ENCODE results near the gene DOCK7. TPM values are rescaled to one million over a fixed set of nuclear protein-coding genes. Genes with fewer than 3 reads are reported as not detected.

Gene DOCK7
- total and polyA plus RNA-seq, 2 of the 13 experiments (the other 11 are each of a cell fraction or from before 2014, with no cell fraction given) = 45.7 to 67.2 TPM

DNA sequence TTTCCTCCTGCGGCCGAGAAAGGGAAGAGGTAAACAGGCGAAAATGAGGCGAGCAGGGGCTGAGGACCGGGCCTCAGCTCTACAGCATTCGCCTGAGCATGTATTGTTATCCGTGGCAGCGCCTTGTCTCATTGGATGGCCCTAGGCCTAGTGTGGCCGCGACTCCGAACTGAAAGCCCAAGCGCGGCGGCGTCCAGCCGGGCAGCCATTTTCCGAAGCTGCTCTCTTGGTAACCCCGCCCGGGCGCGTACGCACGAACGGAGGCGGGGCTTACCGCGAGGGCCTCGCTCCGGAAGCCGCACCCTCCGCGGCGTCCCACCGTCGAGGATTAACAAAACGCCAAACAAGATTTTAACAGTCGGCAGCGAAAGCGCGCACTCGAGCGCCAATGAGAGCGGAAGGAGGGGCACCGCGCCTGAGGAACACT, 252.1 kb downstream of the DOCK7 start (continued):
- TF ChIP-seq, protein P1, sequence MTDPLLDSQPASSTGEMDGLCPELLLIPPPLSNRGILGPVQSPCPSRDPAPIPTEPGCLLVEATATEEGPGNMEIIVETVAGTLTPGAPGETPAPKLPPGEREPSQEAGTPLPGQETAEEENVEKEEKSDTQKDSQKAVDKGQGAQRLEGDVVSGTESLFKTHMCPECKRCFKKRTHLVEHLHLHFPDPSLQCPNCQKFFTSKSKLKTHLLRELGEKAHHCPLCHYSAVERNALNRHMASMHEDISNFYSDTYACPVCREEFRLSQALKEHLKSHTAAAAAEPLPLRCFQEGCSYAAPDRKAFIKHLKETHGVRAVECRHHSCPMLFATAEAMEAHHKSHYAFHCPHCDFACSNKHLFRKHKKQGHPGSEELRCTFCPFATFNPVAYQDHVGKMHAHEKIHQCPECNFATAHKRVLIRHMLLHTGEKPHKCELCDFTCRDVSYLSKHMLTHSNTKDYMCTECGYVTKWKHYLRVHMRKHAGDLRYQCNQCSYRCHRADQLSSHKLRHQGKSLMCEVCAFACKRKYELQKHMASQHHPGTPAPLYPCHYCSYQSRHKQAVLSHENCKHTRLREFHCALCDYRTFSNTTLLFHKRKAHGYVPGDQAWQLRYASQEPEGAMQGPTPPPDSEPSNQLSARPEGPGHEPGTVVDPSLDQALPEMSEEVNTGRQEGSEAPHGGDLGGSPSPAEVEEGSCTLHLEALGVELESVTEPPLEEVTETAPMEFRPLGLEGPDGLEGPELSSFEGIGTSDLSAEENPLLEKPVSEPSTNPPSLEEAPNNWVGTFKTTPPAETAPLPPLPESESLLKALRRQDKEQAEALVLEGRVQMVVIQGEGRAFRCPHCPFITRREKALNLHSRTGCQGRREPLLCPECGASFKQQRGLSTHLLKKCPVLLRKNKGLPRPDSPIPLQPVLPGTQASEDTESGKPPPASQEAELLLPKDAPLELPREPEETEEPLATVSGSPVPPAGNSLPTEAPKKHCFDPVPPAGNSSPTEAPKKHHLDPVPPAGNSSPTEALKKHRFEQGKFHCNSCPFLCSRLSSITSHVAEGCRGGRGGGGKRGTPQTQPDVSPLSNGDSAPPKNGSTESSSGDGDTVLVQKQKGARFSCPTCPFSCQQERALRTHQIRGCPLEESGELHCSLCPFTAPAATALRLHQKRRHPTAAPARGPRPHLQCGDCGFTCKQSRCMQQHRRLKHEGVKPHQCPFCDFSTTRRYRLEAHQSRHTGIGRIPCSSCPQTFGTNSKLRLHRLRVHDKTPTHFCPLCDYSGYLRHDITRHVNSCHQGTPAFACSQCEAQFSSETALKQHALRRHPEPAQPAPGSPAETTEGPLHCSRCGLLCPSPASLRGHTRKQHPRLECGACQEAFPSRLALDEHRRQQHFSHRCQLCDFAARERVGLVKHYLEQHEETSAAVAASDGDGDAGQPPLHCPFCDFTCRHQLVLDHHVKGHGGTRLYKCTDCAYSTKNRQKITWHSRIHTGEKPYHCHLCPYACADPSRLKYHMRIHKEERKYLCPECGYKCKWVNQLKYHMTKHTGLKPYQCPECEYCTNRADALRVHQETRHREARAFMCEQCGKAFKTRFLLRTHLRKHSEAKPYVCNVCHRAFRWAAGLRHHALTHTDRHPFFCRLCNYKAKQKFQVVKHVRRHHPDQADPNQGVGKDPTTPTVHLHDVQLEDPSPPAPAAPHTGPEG (CRISPR knock-in tag; IDR thresholded peaks at IDR 0.05) = peak; percentile 57
- TF ChIP-seq MBD4 (IDR thresholded peaks at IDR 0.05; ENCODE audit: borderline replicate concordance, low read length) (no peak), ZFP36L1 (CRISPR knock-in tag; IDR thresholded peaks at IDR 0.05) (no peak; the same call in 1 of the 2 replicates), ZNF564 (CRISPR knock-in tag; IDR thresholded peaks at IDR 0.05) (0 out of 2 replicates have a peak, but pooled peaks have one; percentile 15), PCBP1 (IDR thresholded peaks at IDR 0.05; ENCODE audit: borderline replicate concordance, low read depth, low read length) (no peak), JUNB (CRISPR knock-in tag; IDR thresholded peaks at IDR 0.05; ENCODE audit: borderline replicate concordance) (no peak), ZMYM2 (CRISPR knock-in tag; IDR thresholded peaks at IDR 0.05) (peak; percentile 83; the same call in 1 of the 2 replicates), HMG20A (CRISPR knock-in tag; IDR thresholded peaks at IDR 0.05; ENCODE audit: borderline replicate concordance) (no peak), SOX6 (IDR thresholded peaks at IDR 0.05) (no peak), SOX6 (CRISPR knock-in tag; IDR thresholded peaks at IDR 0.05) (no peak), ZNF768 (CRISPR knock-in tag; IDR thresholded peaks at IDR 0.05) (peak; percentile 80), HMGA1 (CRISPR knock-in tag; conservative IDR thresholded peaks at IDR 0.05) (no peak), RBAK (CRISPR knock-in tag; IDR thresholded peaks at IDR 0.05) (no peak), ZNF747 (CRISPR knock-in tag; IDR thresholded peaks at IDR 0.05; ENCODE audit: borderline replicate concordance) (no peak), GABPA (IDR thresholded peaks at IDR 0.05; ENCODE audit: low read depth, low read length) (peak; percentile 43; the same call in 1 of the 2 replicates), GABPA (CRISPR knock-in tag; IDR thresholded peaks at IDR 0.05; ENCODE audit: low read depth) (peak; percentile 74; the same call in 1 of the 2 replicates), KDM3A (CRISPR knock-in tag; IDR thresholded peaks at IDR 0.05; ENCODE audit: low read depth) (no peak), ZNF83 (CRISPR knock-in tag; IDR thresholded peaks at IDR 0.05; ENCODE audit: borderline replicate concordance) (no peak), ZNF317 (CRISPR knock-in tag; IDR thresholded peaks at IDR 0.05) (no peak), KDM1A (CRISPR knock-in tag; IDR thresholded peaks at IDR 0.05) (no peak)
- TF ChIP-seq, protein P2, sequence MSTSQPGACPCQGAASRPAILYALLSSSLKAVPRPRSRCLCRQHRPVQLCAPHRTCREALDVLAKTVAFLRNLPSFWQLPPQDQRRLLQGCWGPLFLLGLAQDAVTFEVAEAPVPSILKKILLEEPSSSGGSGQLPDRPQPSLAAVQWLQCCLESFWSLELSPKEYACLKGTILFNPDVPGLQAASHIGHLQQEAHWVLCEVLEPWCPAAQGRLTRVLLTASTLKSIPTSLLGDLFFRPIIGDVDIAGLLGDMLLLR (CRISPR knock-in tag; IDR thresholded peaks at IDR 0.05) = no peak
- TF ChIP-seq, protein P3, sequence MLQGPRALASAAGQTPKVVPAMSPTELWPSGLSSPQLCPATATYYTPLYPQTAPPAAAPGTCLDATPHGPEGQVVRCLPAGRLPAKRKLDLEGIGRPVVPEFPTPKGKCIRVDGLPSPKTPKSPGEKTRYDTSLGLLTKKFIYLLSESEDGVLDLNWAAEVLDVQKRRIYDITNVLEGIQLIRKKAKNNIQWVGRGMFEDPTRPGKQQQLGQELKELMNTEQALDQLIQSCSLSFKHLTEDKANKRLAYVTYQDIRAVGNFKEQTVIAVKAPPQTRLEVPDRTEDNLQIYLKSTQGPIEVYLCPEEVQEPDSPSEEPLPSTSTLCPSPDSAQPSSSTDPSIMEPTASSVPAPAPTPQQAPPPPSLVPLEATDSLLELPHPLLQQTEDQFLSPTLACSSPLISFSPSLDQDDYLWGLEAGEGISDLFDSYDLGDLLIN (CRISPR knock-in tag; IDR thresholded peaks at IDR 0.05; ENCODE audit: borderline replicate concordance) = peak; percentile 79; the same call in 1 of the 2 replicates
- TF ChIP-seq, protein P4, sequence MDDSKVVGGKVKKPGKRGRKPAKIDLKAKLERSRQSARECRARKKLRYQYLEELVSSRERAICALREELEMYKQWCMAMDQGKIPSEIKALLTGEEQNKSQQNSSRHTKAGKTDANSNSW (CRISPR knock-in tag; IDR thresholded peaks at IDR 0.05; ENCODE audit: borderline replicate concordance) = no peak

All from HepG2 (cell line).